BJ (cell line): ENCODE results near the gene PEMT. TPM values are rescaled to one million over a fixed set of nuclear protein-coding genes. Genes with fewer than 3 reads are reported as not detected.

Experiments
- CTCF ChIA-PET: fragments of 350-600 bp; formaldehyde crosslinking; extraction: SDS; loops from one replicate; lab custom pipeline; 2021; ENCODE audit warnings: antibody characterized with exemption, inconsistent platforms; lab: Yijun Ruan, JAX
- POLR2A ChIA-PET: fragments of 300-600 bp; sonication (Branson Sonifier 250); formaldehyde crosslinking; extraction: SDS; loops from one replicate; lab custom pipeline; 2021; ENCODE audit warnings: antibody characterized with exemption; lab: Charles Lee
- DNase-seq: peaks from one replicate; pipeline ENCODE4 v3.0.0-alpha.2; 2011; ENCODE audit warnings: low read depth
- H3K27me3 ChIP-seq: 2 replicates; pipeline ENCODE4 v1.6.0; 2011; ENCODE audit warnings: low read length; ENCODE audit not compliant: control insufficient read depth, insufficient read depth
- H3K36me3 ChIP-seq: 2 replicates; pipeline ENCODE4 v1.5.1; 2011; ENCODE audit warnings: low read length; ENCODE audit not compliant: control insufficient read depth, insufficient read depth
- H3K4me3 ChIP-seq: 2 replicates; pipeline ENCODE4 v1.5.1; 2011; ENCODE audit warnings: low read depth, mild to moderate bottlenecking, control low read depth, low read length
- polyA plus RNA-seq: library from polyadenylated mRNA; depleted of rRNA; stranded (reverse); fragments of >200 nt; gene quantifications from 2 replicates; pipeline ENCODE4 v1.2.3, GENCODE V29; 2011
- TF ChIP-seq, protein P1 (sequence below): IDR thresholded peaks from 2 replicates; pipeline ENCODE4 v1.5.1; 2011; ENCODE audit warnings: low read depth, mild to moderate bottlenecking, control low read depth, inconsistent platforms, low read length, moderate library complexity; ENCODE audit not compliant: insufficient read depth

The PEMT gene
- polyA plus RNA-seq, 1 experiment = 50.7 TPM

- H3K27me3 ChIP-seq = no peaks in the 10 kb centered on the region
- ChIA-PET POLR2A (no interaction called here), CTCF (interaction anchor here (3.1 kb wide), 1 partner anchor 62 kb away, joined by 23 read pairs; no protein-coding TSS in a partner anchor)
- no peak overlapping the region for H3K4me3 ChIP-seq
- no peaks in the 10 kb centered on the region for H3K36me3 ChIP-seq
- no peak for DNase-seq
- TF ChIP-seq, protein P1, sequence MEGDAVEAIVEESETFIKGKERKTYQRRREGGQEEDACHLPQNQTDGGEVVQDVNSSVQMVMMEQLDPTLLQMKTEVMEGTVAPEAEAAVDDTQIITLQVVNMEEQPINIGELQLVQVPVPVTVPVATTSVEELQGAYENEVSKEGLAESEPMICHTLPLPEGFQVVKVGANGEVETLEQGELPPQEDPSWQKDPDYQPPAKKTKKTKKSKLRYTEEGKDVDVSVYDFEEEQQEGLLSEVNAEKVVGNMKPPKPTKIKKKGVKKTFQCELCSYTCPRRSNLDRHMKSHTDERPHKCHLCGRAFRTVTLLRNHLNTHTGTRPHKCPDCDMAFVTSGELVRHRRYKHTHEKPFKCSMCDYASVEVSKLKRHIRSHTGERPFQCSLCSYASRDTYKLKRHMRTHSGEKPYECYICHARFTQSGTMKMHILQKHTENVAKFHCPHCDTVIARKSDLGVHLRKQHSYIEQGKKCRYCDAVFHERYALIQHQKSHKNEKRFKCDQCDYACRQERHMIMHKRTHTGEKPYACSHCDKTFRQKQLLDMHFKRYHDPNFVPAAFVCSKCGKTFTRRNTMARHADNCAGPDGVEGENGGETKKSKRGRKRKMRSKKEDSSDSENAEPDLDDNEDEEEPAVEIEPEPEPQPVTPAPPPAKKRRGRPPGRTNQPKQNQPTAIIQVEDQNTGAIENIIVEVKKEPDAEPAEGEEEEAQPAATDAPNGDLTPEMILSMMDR = no peak
These were observed 85.2 kb downstream of the PEMT start for GRCh38 chr17:17506181-17506741.

DNA sequence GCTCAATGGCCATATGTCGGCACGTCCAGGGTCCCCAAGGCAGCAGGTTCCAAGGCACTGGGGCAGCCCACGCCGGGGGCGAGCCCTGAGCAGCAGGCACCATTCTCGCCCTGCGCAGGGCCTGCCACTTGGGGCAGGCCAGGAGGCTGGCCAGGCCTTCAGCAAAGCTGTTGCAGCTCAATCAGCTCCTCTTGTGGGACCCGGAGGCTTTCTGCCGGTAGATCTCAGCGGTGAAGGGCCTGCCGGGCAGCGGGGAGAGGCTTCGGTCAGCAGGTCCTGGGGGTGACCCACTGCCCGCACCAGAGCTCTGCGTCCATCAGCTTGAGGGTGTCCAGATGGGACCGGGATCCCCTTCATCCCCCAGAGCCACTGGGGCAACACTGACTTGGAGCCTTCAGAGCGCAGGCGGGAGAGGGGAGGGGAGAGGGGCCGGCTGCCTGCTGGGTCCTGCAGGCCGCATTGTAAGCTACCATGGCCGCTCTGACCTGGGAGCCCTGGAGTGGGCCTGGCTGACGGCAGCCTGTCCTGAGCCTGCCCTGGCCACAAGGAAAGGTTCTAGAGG is 85.8 kb downstream of the PEMT start:
- TF ChIP-seq, protein P1 = no peak
- CTCF ChIA-PET = interaction anchor here (1.3 to 3.1 kb wide), 3 partner anchors 9 to 150 kb away, joined by 4 to 23 read pairs (median 5); no protein-coding TSS in a partner anchor
- Histone ChIP-seq H3K27me3 (no peaks in the 10 kb centered on the region), H3K36me3 (no peaks in the 10 kb centered on the region), H3K4me3 (no peak overlapping the region)
- POLR2A ChIA-PET = no interaction called here
- DNase-seq = no peak

GRCh38 chr17:17505151-17505550 is 86.4 kb downstream of the PEMT start:
- Histone ChIP-seq H3K27me3 (no peaks in the 10 kb centered on the region), H3K36me3 (no peaks in the 10 kb centered on the region), H3K4me3 (no peak overlapping the region)
- DNase-seq = no peak
- CTCF ChIA-PET = interaction anchor here (0.8 to 3.1 kb wide), 4 partner anchors 8 to 150 kb away, joined by 3 to 23 read pairs (median 4); no protein-coding TSS in a partner anchor
- POLR2A ChIA-PET = no interaction called here
- TF ChIP-seq, protein P1 = no peak

DNA sequence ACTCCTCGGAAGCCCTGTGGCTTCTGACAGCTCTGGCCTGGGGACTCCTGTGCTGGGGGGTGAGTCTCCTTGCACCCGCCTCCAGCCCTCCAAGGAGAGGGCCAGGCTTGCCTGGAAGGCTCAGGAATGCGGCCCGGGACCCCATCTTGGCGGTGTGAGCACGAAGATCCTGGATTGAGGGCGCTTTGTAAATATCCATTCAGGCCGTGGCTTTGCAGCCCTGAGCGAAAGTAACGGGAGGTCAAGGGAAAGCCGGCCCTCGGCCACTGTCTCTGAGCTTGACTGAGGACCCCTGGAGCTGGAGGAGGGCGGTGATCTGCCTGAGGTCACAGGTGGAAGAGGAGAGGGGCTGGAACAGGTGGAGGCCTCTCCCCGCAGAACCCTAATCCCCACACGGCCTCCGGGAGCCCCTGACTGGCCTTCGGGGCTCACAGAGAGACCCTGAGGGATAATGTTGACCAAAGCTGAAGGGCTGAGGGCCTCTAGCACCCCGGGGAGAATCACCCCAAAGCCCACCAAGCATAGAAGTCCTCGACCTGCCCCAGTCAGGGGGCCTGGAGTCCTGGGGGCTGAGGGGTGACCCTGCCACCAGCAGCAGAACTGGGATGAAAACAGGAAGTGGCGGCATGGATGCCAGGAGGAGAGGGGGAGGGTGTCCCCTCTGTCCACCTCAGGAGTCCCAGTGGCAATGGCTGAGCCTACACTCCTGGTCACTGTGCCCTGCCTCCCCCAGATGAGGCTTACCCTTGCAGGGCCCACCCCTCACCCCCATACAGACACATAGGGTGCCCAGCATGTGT is 87.0 kb downstream of the PEMT start:
- Histone ChIP-seq H3K36me3 (no peaks in the 10 kb centered on the region), H3K4me3 (no peak overlapping the region), H3K27me3 (no peaks in the 10 kb centered on the region)
- POLR2A ChIA-PET = interaction anchor here (0.6 kb wide), 1 partner anchor 9 kb away, joined by 10 read pairs; the partner anchor contains the start of gene RASD1
- CTCF ChIA-PET = interaction anchor here (0.8 to 1.3 kb wide), 3 partner anchors 8 to 149 kb away, joined by 3 to 5 read pairs (median 4); no protein-coding TSS in a partner anchor
- DNase-seq = no peak
- TF ChIP-seq, protein P1 = no peak
